ENCODE results near the gene CASR. TPM values are rescaled to one million over a fixed set of nuclear protein-coding genes. Genes with fewer than 3 reads are reported as not detected.

The CASR gene
- total RNA-seq, 2 donors from 2014 or later = 1.2 TPM; not detected in 1

GRCh38 chr3:122263058-122263457, 79.6 kb downstream of the CASR start:
- no peaks in the 10 kb centered on the region for H3K9me3 ChIP-seq
- H3K4me1 ChIP-seq (replicated peaks) = no peaks in the 10 kb centered on the region
- 77% methylated on average over 2 of the region's 2 CpGs for WGBS
- DNase-seq (ENCODE audit: low spot score) = no peak
- no peak overlapping the region for H3K27ac ChIP-seq
- H3K4me3 ChIP-seq = no peak overlapping the region
- no peaks in the 10 kb centered on the region for H3K27me3 ChIP-seq (replicated peaks; ENCODE audit: insufficient read depth)
- no peaks in the 10 kb centered on the region for H3K36me3 ChIP-seq
- intact Hi-C loops (cut with DNase I) = loop anchor here (5.0 to 10.0 kb wide), 2 partner anchors 92 to 716 kb away; partner anchors contain the start of gene POLQ
- TF ChIP-seq CTCF (IDR thresholded peaks at IDR 0.05) = no peak
- TF ChIP-seq POLR2AphosphoS5 (IDR thresholded peaks at IDR 0.05) = no peak
- TF ChIP-seq POLR2A (IDR thresholded peaks at IDR 0.05) = no peak

GRCh38 chr3:122263974-122264588, 80.6 kb downstream of the CASR start:
- Histone ChIP-seq H3K4me1 (replicated peaks) (no peaks in the 10 kb centered on the region), H3K9me3 (no peaks in the 10 kb centered on the region), H3K27ac (no peak overlapping the region), H3K4me3 (no peak overlapping the region), H3K36me3 (no peaks in the 10 kb centered on the region), H3K27me3 (replicated peaks; ENCODE audit: insufficient read depth) (no peaks in the 10 kb centered on the region)
- TF ChIP-seq CTCF (IDR thresholded peaks at IDR 0.05) (no peak), POLR2AphosphoS5 (IDR thresholded peaks at IDR 0.05) (no peak), POLR2A (IDR thresholded peaks at IDR 0.05) (no peak)
- intact Hi-C loops (cut with DNase I) = loop anchor here (5.0 to 10.0 kb wide), 2 partner anchors 91 to 717 kb away; partner anchors contain the start of gene POLQ
- no peak for DNase-seq (ENCODE audit: low spot score)

GRCh38 chr3:122265957-122266356, 82.5 kb downstream of the CASR start:
- intact Hi-C loops (cut with DNase I) = loop anchor here (10.0 kb wide), 1 partner anchor 89 kb away; no protein-coding TSS in a partner anchor
- Histone ChIP-seq H3K4me3 (no peak overlapping the region), H3K9me3 (no peaks in the 10 kb centered on the region), H3K27me3 (replicated peaks; ENCODE audit: insufficient read depth) (no peaks in the 10 kb centered on the region), H3K4me1 (replicated peaks) (no peaks in the 10 kb centered on the region), H3K27ac (no peak overlapping the region), H3K36me3 (no peaks in the 10 kb centered on the region)
- no peak for DNase-seq (ENCODE audit: low spot score)
- no peak for TF ChIP-seq POLR2A (IDR thresholded peaks at IDR 0.05)
- peak in 2 of 4 experiments; percentile 28 to 34 for TF ChIP-seq CTCF (IDR thresholded peaks at IDR 0.05)
- TF ChIP-seq POLR2AphosphoS5 (IDR thresholded peaks at IDR 0.05) = no peak
- 26% methylated on average over 3 of the region's 3 CpGs for WGBS

- no peak for TF ChIP-seq CTCF (IDR thresholded peaks at IDR 0.05)
Measured at GRCh38 chr3:122268257-122269024, 85.0 kb downstream of the CASR start.

More at GRCh38 chr3:122268257-122269024, 85.0 kb downstream of the CASR start:
- no peak overlapping the region for H3K4me3 ChIP-seq
- H3K27ac ChIP-seq = no peak overlapping the region
- 81% methylated on average over 1 of the region's 1 CpG for WGBS
- H3K4me1 ChIP-seq (replicated peaks) = no peaks in the 10 kb centered on the region
- intact Hi-C loops (cut with DNase I) = loop anchor here (10.0 kb wide), 1 partner anchor 86 kb away; no protein-coding TSS in a partner anchor
- no peaks in the 10 kb centered on the region for H3K27me3 ChIP-seq (replicated peaks; ENCODE audit: insufficient read depth)
- no peaks in the 10 kb centered on the region for H3K9me3 ChIP-seq
- DNase-seq (ENCODE audit: low spot score) = no peak
- H3K36me3 ChIP-seq = no peaks in the 10 kb centered on the region
